Stimulated activated CD4-positive, alpha-beta T cell treated with anti-CD3 and anti-CD28 coated beads, Interleukin-2, amount 100 ng/mL, for 24 hours (primary cell): Measurements from ENCODE around the gene RDH16.
"Not testable (repeated sequence)": the region's sequence is repeated elsewhere in the genome, so short reads cannot be mapped to it uniquely, and the experiment has no call there.

Experiments
- DNase-seq, 2 donors: peaks; one replicate each; pipeline ENCODE4 v3.0.0-alpha.2; 2020

RDH16 gene

DNA sequence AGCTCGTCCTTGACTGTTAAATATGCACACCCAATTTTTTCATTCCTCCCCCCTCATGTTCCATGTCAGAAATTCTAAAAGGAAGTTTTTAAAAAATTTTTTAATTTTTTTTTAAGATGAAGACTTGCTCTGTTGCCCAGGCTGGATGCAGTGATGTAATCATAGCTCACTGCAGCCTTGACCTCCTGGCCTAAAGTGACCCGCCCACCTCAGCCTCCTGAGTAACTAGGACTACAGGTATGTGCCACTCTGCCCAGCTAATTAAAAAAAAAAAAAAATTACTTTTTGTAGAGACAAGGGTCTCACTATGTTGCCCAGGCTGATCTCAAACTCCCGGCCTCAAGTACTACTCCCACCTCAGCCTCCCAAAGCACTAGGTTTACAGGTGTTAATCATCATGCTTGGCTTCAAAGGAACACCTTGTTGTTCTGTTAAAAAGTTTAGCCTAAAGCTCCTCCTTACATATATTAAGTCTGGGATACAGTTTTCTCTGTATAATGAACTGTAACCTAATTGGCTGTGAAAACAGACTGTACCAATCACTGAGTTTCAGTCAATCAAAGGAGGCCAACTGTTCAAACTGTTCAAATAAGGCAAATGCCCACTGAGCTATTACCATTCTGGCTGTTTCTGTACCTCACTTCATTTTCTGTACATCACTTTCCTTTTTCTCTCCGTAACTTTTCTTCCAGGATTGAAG, 41.0 kb downstream of the RDH16 start:
- no peak for DNase-seq

DNA sequence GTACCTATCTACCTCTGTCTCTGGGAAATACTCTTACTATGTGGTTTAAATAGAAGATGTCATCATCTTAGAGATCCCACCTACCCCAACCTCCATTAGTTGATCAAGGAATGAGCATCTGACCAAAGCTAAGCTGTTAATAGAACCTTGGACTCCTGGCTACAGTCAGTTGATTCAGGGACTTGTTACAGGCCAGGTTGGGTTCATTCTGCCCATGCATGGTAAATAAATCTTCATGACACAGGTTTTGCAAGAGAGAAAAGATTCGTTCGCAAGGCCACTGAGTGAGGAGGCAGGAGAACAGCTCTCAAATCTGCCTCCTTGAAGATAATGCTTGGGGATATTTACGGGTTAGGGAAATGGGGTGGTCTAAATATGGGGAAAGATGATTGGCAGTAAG, 42.7 kb downstream of the RDH16 start:
- no peak for DNase-seq

DNA sequence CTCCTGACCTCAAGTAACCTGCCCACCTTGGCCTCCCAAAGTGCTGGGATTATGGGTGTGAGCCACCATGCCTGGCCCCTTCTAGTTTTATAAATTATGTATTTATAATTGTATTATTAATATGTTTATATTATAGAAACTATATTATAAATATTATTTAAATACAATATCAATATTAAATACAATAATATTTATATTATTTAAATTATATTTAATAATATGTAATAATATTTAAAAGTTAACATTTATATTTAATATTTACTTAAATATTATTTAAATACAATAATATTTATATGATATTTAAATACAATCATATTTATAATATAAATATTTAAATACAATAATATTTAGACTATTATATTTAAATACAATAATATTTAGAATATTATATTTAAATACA, 43.2 kb downstream of the RDH16 start:
- no peak for DNase-seq

DNA sequence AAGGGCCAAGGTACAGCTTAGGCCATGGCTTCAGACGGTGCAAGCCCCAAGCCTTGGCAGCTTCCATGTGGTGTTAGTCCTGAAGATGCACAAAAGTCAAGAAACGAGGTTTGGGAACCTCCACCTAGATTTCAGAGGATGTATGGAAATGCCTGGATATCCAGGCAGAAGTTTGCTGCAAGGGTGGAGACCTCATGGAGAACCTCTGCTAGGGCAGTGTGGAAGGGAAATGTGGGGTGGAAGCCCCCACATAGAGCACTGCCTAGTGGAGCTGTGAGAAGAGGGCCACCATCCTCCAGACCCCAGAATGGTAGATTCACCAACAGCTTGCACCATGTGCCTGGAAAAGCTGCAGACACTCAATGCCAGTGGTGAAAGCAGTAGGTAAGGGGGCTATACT, 48.0 kb downstream of the RDH16 start:
- DNase-seq: not testable (repeated sequence)

DNA sequence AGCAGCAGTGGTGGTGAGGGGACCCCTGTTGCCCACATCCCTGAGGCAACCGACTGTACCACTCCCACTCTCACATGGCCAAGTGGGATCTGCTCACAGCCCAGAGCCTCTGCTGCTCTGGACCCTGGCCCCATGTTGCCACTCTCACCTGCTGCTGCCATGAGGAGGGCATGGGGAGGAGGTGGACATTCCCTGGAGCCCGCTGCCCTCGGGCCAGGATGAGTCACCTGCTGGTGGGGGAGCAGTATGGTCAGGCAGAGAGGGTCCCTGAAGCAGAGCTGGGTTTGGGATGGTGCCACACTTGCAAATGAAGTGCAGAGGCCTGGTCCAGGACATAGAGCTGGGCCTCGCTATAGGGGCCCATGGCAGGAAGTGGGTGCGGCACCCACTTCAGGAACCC, 49.3 kb downstream of the RDH16 start:
- no peak for DNase-seq

DNA sequence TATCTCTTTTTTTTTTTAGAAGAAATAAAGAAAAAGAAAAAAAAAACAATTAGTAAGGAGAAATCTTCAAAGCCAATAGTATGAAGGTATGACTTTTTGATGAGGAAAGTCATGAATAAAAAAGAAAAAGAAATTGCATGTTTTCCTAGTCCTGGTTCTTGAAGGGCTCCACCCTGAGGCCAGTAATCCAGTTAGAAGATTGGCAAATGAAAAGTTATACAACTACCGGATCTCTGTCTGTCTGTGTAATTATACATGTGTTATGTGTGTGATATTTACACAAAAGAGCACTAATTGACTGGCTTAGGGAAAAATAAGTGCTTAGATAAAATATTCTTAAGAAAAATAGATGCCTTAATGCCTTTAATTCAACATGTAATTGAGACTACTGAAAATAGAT, 51.6 kb downstream of the RDH16 start:
- no peak for DNase-seq

DNA sequence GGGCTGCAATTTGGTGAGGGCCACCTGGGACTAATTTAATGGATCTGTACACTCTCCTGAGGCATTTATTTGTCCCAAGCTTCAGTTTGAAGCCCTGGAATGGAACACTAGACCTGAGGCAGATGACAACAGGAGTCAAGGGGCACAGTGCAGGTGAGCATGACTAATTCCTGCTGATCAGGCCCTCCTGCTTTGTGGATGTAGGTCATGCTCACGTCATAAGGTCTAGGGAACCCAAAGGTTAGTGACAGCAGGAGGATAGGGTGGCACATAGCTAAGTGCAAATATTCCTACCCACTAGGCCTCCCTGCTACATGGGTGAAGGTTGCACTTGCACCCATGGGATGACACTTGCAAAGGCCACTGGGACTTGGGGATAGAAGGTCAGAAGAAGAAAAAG, 54.0 kb downstream of the RDH16 start:
- no peak for DNase-seq
